Duodenal mucosa (tissue), 2 donors: Measurements from ENCODE around the gene GOLGA6L6.
"Not testable (repeated sequence)": the region's sequence is repeated elsewhere in the genome, so short reads cannot be mapped to it uniquely, and the experiment has no call there.

Source experiments
- H3K27ac ChIP-seq: one replicate; pipeline ENCODE4 v1.7.0; 2013; ENCODE audit warnings: low read depth, low read length
- H3K27me3 ChIP-seq, 2 donors: one replicate each; pipeline ENCODE4 v1.7.0; 2013; ENCODE audit warnings: low read length in 2 of 2, control low read depth in 1 of 2; ENCODE audit not compliant: insufficient read depth in 2 of 2, control insufficient read depth in 1 of 2
- H3K36me3 ChIP-seq, 2 donors: one replicate each; pipeline ENCODE4 v1.7.0; 2013; ENCODE audit warnings: low read length in 2 of 2, control low read depth in 1 of 2; ENCODE audit not compliant: insufficient read depth in 2 of 2, control insufficient read depth in 1 of 2
- H3K4me1 ChIP-seq, 2 donors: one replicate each; pipeline ENCODE4 v1.7.0; 2013; ENCODE audit warnings: low read length in 2 of 2, control low read depth in 1 of 2; ENCODE audit not compliant: insufficient read depth in 2 of 2, control insufficient read depth in 1 of 2
- H3K4me3 ChIP-seq, 2 donors: one replicate each; pipeline ENCODE4 v1.7.0; 2013; ENCODE audit warnings: low read length in 2 of 2, low read depth in 1 of 2
- H3K9ac ChIP-seq, 2 donors: one replicate each; pipeline ENCODE4 v1.7.0; 2013; ENCODE audit warnings: low read length in 2 of 2, low read depth in 1 of 2
- H3K9me3 ChIP-seq, 2 donors: one replicate each; pipeline ENCODE4 v1.7.0; 2013; ENCODE audit warnings: low read length in 2 of 2, control low read depth in 1 of 2; ENCODE audit not compliant: control insufficient read depth in 1 of 2

Gene GOLGA6L6

GRCh38 chr15:20502839-20503238, 38.8 kb downstream of the GOLGA6L6 start:
- H3K36me3 ChIP-seq, H3K27me3 ChIP-seq, H3K4me1 ChIP-seq, H3K9ac ChIP-seq, H3K27ac ChIP-seq, H3K4me3 ChIP-seq, H3K9me3 ChIP-seq: not testable (repeated sequence)

DNA sequence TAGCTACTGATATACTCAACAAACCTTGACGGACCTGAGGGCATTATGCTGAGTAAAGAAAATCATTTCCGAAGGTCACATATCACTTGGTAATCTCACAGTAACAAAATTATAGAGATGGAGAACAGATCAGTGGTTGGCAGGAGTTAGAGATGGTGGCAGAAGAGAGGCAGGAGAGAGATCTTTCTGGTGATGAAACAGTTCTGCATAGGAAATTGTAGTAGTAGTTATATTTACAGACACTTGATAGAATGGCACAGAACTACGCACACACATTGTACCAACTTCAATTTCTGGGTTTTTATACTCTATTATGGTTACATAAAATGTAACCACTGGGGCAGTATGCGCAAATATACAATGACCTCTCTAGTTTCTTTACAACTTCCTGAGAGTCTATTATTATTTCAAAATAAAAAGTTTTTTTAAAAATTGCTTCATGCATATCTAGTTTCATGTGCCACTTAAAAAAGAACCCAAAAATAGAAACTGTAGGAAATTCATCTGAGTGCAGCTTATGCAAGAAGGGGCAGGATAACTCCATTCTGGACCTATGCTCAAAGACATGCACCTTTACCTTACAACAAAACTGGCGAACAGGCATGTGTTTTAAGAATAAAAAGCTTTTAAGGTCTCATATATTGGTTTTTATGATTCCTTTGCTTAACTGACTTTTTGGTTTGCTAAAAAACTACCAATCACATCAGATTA, 39.9 kb downstream of the GOLGA6L6 start:
- not testable (repeated sequence) for H3K9ac ChIP-seq, H3K27ac ChIP-seq, H3K4me1 ChIP-seq, H3K9me3 ChIP-seq, H3K36me3 ChIP-seq, H3K27me3 ChIP-seq, H3K4me3 ChIP-seq

DNA sequence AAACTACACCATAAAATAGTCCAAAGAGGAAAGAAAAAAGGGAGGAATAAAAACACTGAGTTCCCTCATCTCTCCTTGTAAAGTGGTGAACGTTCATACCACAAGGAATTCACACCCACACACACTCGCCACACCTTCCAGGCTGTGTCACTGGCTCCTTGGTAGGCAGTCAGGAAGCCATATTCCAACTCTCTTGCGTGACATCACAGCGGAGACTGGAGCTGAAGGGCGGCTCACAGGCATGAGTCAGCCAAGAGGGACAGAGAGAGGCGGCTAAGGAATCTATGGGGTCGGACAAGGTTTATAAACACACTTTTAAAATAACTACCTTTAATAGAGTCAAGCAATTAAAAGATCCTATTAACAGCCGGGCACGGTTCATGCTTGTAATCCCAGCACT, 43.8 kb downstream of the GOLGA6L6 start:
- not testable (repeated sequence) for H3K4me1 ChIP-seq, H3K4me3 ChIP-seq, H3K9ac ChIP-seq, H3K36me3 ChIP-seq, H3K27ac ChIP-seq, H3K9me3 ChIP-seq, H3K27me3 ChIP-seq

- not testable (repeated sequence) for H3K9me3 ChIP-seq, H3K27ac ChIP-seq, H3K9ac ChIP-seq, H3K4me3 ChIP-seq, H3K27me3 ChIP-seq, H3K36me3 ChIP-seq, H3K4me1 ChIP-seq
Measured at GRCh38 chr15:20493035-20493434, 48.6 kb downstream of the GOLGA6L6 start.

- not testable (repeated sequence) for H3K4me3 ChIP-seq, H3K36me3 ChIP-seq, H3K9ac ChIP-seq, H3K27ac ChIP-seq, H3K4me1 ChIP-seq, H3K9me3 ChIP-seq, H3K27me3 ChIP-seq
Measured at GRCh38 chr15:20492598-20492997, 49.0 kb downstream of the GOLGA6L6 start.

DNA sequence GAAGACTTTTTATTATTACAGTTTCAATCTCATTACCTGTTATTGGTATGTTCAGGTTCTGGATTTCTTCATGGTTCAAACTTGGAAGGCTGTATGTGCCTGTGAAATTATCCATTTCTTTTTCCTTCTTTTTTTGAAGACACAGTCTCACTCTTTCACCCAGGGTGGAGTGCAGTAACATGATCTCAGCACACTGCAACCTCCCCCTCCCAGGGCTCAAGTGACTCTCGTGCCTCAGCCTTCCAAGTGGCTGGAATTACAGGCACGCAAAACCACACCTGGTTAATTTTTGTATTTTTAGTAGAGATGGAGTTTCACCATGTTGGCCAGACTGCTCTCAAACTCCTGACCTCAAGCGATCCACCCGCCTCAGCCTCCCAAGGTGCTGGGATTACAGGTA, 52.3 kb downstream of the GOLGA6L6 start:
- H3K36me3 ChIP-seq, H3K9me3 ChIP-seq, H3K27ac ChIP-seq, H3K4me1 ChIP-seq, H3K9ac ChIP-seq, H3K4me3 ChIP-seq, H3K27me3 ChIP-seq: not testable (repeated sequence)
